ENCODE results near the gene MYBPC2.

MYBPC2 gene

GRCh38 chr19:50500753-50501151, 68.1 kb downstream of the MYBPC2 start:
- no peak for DNase-seq

GRCh38 chr19:50501186-50501567, 68.5 kb downstream of the MYBPC2 start:
- DNase-seq, result no peak

- no peak for DNase-seq
These were observed 69.1 kb downstream of the MYBPC2 start for GRCh38 chr19:50501568-50502475.

- DNase-seq, result no peak
These were observed 73.3 kb downstream of the MYBPC2 start for GRCh38 chr19:50505856-50506611.

GRCh38 chr19:50506700-50507099, 74.0 kb downstream of the MYBPC2 start:
- DNase-seq, result no peak

- DNase-seq, result no peak
These were observed 74.7 kb downstream of the MYBPC2 start for GRCh38 chr19:50507376-50507775.

GRCh38 chr19:50508843-50509190, 76.1 kb downstream of the MYBPC2 start:
- no peak for DNase-seq

- no peak for DNase-seq
These were observed 76.7 kb downstream of the MYBPC2 start for GRCh38 chr19:50509366-50509765.

GRCh38 chr19:50510121-50510670, 77.5 kb downstream of the MYBPC2 start:
- DNase-seq, result no peak

- no peak for DNase-seq
These were observed 78.0 kb downstream of the MYBPC2 start for GRCh38 chr19:50510700-50511068.

GRCh38 chr19:50511069-50511822, 78.6 kb downstream of the MYBPC2 start, which contains the start of gene JOSD2:
Gene JOSD2 (minus strand): TSS chr19:50511191. CDS start chr19:50510431, 760 bp downstream.
- peak; percentile 99 to 100 for DNase-seq

GRCh38 chr19:50512112-50512998, 79.7 kb downstream of the MYBPC2 start:
- DNase-seq, result no peak

GRCh38 chr19:50512999-50513745, 80.5 kb downstream of the MYBPC2 start:
- DNase-seq, result no peak

GRCh38 chr19:50513746-50514345, 81.2 kb downstream of the MYBPC2 start, which contains the start of gene ASPDH:
Gene ASPDH (minus strand): TSS chr19:50513913. CDS start chr19:50513823, 90 bp downstream.
- no peak for DNase-seq

GRCh38 chr19:50514346-50515167, 81.9 kb downstream of the MYBPC2 start:
- DNase-seq, result no peak

- DNase-seq, result no peak
These were observed 82.5 kb downstream of the MYBPC2 start for GRCh38 chr19:50515168-50515561.
